NCI-H69 (cell line): Measurements from ENCODE around the gene RAB27A.

Experiments
- DNase-seq: peaks from one replicate; lab custom pipeline; 2025; lab: John Stamatoyannopoulos, UW

The RAB27A gene

DNA sequence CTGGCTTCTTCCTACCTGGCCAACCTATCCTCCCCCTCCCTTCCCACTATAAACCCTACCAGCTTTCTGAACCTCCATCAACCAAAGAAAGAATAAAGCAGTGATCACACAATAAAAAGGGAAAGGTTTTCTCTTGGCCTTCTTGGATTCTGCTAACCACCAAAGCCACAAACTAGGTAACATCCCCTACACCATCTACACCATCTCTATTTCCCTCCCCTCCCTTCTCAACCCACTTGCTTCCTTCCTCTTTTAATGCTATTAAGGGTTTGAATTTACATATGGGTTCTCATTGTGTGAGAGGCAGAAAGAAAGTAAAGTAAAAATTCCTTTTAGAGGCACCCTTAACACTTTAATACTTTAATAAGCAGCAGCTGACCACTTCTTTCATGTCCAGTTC, 67.0 kb downstream of the RAB27A start:
- no peak for DNase-seq

DNA sequence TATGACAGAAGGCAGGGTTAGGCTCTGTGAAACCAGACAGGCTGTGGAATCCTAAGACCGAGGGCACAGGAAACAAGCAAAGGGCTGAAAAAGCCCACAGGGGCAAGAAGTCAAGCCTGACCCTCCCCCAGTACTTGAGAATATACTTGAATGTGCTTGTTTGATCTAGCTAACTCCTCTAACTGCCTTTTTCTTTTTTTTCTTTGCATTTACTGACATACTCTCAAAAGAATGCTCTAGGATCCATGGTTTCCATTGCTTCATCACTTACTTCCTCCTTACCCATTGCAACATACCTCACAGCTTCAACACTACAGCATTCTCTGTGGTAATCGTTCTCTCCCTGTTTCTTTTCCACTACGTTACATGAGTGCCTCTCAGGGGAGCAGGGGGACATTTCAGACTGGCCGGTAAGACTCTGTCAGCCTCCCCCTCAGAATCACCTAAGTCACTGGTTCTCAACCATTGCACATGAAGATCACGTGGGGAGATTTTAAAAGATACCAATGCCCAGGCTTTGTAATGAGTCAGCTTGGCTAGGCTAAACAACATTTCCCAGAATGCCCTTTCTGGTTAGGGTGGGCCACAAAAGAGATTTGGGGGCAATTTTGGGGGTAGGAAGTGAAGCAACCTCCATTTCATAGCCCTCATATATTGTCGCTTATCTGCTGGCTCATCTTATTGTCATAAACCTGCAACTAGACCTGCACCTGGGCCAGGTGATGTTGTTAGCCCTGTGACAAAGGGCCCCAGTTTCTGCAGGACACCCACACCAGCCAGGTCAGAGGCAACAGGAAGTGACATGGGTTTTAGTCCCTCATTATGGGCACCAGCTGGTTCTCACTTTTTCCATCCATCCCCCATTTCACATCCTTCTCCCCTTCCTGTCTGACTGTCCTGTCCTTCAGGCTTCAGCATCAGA, 68.3 kb downstream of the RAB27A start:
- no peak for DNase-seq

DNA sequence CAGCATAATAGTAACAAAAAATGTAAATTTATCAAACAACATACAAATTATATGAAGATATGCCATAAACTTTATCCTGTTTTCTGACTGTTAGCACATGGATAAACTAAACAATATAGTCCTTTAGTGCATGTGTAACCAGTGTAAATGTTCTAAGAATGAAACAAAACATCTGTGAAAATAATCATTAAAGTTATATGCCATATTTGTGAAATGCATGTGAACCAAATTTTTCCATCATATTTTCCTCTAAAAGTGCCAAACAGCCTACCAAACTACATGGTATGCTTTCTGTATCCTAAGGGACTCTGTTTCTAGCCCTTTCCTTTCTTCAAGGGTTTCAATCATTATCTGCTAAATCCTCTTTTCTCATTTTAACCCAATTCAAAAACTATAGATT, 69.0 kb downstream of the RAB27A start:
- no peak for DNase-seq

DNA sequence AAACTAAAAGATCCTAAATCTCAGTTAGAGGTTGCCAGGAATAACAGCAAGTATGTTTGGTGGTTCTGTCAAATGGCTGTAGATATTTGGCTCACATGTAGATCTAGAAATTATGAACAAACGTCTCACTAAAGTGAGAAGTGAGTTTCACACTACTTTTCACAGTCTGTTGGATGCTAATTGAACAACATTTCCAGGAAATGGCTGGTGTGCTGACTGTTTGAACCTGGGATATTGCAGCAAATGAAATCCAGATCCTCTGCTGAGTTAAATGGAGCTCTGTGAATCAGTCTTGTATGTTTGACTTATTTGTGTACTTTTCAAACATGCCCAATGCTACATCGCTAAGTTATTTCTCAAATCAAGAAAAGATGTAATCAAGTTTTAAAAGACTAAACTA, 71.6 kb downstream of the RAB27A start:
- DNase-seq = no peak

DNA sequence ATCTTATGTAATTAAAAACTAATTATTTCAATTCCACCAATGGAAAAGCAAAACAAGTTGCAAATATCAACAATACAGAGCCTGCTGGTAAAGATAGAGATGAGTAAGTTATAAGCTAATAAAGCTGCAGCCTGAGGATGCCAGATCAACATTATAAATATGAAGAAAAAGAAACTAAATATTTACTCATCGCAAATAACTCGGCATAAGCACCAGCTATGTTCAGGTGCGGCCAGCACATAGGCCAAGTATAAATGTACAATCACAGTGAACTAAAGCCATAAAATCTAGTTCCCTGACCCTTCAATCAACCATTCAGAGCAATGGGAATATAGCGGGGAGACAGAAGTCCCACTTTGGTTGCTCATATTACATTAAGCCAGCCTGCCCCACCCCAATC, 85.1 kb downstream of the RAB27A start:
- DNase-seq = no peak

DNA sequence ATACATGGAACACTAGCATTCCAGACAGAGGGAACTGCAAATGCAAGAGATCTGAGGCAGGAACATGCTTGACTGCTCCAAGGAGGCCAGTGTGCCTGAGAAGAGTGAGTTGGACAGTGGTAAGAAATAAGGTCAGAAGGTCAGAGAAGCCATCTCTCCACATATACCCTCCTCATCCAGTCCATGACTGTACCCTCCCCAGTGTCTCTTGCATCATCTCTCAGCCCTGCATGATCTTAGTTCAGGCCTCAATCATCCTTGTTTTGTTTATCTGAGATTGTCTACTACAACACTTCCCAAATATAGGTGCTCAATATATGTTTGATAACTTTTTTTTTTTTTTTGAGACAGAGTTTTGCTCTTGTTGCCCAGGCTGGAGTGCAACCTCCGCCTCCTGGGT, 87.4 kb downstream of the RAB27A start:
- DNase-seq = no peak

DNA sequence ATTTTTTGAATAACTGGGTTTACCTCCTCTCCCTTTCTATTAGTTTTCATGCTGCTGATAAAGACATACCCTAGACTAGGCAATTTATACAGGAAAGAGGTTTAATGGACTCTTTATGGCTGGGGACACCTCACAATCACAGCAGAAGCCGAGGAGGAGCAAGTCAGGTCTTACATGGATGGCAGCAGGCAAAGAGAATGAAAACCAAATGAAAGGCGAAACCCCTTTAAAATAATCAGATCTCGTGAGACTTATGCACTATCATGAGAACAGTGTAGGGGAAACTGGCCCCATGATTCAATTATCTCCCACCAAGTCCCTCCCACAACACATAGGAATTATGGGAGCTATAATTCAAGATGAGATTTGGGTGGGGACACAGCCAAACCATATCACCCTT, 90.9 kb downstream of the RAB27A start:
- no peak for DNase-seq

DNA sequence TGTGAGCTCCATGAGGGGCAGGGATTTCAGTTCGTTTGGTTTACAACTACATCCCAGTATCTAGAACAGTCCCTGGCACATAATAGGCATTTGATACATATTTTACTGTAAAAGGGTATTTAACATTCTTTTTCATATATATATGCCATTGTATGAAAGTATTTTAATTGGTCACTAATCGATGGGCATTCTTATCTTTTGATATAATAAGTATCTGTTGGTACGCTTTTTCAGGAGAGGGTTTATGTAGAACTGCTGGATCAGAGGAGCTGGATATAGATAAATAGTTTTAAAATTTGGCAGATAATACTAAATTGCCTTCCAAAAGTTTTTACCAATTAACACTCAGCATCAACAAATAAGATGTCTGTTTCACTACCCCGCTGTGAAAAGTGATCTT, 91.9 kb downstream of the RAB27A start:
- DNase-seq = no peak

DNA sequence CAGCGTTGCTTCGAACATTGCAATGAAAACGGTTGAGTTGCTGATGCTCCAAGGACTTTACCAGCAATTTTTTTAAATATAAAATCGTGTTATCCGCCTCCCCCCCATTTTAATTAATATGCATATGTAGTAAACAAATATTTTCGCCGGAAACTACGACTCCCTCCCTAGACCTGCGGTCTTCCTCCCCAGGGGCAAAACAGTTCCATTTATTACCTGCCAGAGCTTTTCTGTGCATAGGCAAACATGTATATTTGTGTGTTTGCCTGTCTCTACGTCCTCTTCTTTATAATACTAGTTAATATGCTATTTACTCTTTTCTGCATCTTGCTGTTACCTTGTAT, 92.3 kb downstream of the RAB27A start:
- DNase-seq = peak; percentile 49

DNA sequence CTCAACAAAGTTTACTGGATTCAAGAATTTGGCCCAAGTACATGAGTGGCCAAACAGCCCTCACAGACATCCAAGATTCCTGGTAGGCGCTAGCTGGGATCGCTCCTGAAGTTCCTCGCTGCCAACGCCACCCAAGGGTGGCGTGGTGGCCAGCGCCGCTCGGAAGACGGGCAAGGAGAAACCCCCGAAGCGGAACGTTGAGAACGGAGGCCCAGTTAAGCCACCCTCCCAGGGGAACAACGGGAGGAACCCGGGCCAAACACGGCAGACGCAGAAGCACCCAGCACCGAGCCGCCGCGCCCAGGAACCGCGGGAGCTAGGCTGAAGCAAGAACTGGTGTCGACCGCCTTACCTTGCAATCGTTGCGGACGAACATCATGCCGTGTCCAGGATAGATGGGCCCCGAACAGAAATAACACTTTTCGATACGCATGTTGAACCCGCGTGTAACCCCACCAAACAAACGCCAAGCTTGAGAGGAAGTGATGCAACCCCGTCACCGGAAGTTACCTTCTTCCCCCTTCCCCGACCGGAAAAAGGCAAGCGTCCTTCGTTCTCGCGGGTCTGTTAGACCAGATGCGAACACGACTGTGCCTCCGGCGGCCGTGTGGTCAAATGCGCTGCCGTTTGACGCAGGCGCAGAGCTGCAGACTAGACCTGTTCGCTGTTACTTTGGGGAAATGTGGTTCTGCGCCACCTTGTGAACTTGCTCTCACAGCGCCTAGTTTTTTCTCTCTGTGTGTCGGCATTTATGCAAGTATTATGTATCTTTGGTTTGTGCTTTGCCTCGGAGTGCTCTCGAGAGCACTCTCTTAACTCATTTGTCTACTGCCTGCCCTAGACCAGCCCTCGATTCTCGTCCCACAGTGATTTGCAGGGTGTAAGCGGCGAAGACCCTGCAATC, 92.9 kb downstream of the RAB27A start, which contains the start of gene RSL24D1:
RSL24D1 (minus strand) TSS at position 484 of the 904 bp plus-strand sequence; CDS start at position 433, 51 bp downstream.
- peak; percentile 99 for DNase-seq

DNA sequence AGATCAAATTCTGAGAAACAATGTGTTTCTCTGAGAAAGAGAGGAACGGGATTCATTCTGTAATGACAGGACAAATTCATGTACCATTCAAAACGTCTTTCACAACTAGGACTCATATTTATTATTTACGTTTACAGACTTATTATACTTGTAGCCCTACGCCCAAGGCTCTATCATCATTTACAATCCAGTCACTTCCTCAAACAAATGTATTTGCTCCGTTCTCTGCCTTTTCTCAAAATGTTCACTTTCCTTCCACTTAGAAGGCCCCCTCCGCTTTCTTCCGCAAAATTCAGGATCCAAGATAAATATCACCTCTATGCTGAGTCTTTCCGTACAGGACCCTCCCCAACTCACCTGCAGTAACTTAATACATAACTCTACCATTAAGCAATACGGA, 93.6 kb downstream of the RAB27A start:
- peak; percentile 44 for DNase-seq

DNA sequence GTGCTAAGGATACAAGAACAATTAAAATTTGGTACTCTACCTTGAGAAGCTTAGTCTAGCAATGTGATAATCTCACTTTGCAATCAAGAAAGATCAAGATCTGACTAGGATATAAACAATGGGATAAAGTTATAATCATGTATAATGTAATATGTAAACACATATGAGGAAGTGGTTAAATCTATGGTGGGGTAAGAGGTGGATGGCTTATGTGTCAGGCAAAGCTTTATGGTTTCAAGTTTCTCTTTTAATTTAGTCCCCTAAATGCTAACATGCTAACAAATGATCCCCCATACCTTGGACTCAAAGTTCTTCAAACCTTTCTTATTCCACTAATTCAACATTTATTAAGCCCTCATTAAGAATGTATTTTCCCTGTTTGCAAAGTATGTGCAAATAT, 95.4 kb downstream of the RAB27A start:
- no peak for DNase-seq

DNA sequence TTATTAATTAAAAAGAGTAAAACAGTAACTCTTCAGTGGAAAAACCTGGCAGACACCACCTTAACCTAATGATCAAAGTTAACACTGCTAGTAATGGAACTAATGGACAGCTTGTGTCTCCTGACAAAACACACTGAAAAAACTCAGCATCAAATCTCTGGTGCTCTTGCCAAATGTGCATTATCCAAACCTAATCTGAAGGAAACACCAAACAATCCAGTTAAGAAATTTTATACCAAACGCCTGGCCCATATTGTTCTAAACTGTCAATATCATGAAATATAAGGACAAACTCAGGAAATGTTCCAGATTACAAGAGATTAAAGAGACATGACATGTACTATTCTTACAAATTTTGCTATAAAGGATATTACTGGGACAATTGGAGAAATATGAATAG, 103.3 kb downstream of the RAB27A start:
- no peak for DNase-seq

DNA sequence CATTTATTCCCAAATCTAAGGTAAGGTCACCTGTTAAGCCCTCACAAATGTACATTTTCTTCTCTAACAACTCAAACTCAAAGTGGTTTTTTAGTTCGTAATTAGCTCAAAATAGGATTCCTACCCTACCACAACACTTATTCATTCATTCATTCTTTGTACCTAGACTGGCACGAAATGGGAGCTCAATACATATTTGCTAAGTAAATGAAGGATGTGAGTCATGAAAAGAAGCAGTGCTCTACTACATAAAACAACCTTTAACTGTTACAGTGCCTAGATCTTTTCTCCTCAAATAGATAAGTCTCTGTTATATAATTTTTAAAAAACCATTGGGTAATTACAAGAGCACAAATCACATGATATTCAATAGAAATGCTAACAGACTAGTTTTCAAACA, 105.9 kb downstream of the RAB27A start:
- no peak for DNase-seq

DNA sequence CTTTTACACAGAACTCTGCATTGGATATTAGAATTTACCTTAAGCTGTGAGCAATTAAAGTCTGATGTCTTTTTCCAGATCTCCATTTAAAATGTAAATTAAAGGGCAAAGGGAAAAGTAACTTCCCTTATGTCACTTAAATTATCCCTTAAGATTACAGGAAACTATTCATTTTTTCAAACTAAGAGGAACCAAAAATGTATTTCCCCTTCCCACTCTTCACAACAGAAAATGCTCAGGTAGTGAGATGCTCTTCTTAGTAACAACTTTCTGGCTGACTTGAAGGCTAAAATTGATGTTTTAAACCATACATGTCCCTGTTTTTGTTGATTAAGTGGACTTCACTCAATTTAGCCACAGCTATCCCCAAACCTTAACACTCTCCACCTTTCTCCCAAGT, 110.5 kb downstream of the RAB27A start:
- DNase-seq = no peak

DNA sequence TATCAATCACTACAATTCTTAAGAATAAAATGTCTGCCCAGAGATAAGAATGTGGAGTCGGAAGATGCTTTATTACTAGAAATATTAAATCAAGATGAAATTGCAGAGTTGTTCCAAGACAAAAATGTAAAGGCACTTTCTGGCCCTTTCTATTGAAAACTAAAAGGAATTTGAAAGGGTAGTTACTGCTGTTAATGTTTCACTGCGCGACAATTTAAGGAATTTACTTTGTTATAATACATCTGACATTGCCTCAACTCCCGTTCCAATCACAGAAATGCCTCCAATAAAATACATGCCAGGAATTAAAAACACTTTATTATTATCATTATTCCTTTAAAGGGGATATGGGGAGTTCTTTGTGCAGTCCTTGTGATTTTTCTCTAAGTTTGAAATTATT, 119.3 kb downstream of the RAB27A start:
- DNase-seq = no peak

DNA sequence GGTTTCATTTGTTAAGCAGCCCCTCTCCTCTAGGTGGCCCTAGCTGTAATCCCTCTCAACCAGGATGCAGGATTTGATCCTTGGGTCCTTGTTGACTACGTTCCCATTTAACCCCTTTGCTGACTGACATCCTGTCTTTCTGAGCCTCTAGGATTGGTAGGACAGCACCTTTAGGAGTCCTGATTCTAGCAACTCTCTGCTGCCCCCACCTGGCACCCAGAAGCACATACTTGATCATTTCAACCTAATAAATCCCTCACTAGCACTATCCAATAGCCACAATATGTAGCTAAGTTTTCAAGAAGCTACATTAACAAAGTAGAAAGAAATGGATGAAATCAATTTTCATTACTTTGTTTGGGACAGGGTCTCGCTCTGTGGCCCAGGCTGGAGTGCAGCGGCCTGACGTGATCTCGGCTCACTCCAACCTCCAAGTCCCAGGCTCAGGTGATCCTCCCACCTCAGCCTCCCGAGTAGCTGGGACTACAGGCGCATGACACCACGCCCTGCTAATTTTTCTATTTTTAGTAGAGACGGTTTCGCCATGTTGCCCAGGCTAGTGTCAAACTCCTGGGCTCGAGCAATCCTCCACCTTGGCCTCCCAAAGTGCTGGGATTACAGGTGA, 121.2 kb downstream of the RAB27A start:
- DNase-seq = peak; percentile 83

DNA sequence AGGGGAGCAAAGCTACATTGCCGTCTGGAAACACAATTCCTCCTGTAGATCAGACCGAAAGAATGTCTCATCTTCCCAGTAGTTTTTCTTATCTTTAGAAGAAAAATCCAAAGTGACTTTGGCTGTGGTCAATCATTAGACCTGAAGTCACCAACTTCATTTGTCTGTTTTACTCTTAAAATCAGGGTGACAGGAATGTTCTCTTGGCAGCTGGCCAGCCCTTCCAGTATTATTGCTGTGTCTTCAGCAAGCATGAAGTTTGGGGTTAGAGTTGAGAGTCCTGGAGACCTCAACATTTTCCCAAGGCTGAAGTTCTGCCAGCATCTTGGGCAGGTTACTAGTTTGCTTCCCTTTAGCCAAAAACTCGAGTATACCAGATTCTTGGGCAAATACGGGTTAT, 125.3 kb downstream of the RAB27A start:
- DNase-seq = no peak
